ENCODE measurements around the gene GALK1. TPM values are rescaled to one million over a fixed set of nuclear protein-coding genes. Genes with fewer than 3 reads are reported as not detected.
A peak's percentile ranks its signal among the peaks of the same experiment; 100 is the strongest.

Gene GALK1
- total and polyA plus RNA-seq, 2 of the 13 experiments (the other 11 are each of a cell fraction or from before 2014, with no cell fraction given): 59.9 to 93.6 TPM

DNA sequence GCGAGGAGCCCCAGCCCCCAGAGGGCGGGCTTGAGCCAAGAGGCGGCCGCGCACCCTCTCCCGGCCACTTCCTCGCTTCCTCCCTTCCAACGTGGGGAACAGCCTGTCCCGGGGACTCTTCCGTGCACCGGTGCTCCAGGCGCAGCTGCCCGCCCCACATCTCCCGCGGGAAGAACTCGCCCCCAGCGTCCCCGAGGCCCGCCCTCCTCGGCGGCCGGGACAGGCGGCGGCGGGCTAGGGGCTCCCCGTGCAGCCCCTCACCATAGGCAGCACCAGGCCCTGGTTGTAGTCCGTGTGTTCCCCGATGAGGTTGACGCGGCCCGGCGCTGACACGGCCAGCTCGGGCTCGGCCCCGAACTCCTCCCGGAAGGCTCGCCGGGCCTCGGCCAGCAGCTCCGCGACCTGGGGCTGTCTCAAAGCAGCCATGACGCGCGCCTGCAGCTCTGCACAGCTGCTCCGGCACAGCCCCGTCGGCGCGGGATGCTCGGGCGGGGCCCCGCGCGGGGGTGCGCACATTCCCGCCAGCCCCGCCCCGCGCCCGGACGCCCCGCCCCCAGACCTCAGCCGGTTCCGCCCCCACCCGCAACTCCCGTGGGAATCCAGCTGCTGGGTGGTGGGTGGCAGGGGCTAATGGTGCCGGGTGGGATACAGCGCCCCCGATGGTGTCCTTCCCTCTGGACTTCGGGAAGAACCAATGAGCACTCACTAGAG, at the start of gene GALK1 (continued):
- TF ChIP-seq, protein P1, sequence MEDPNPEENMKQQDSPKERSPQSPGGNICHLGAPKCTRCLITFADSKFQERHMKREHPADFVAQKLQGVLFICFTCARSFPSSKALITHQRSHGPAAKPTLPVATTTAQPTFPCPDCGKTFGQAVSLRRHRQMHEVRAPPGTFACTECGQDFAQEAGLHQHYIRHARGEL (CRISPR knock-in tag; IDR thresholded peaks at IDR 0.05): no peak
- TF ChIP-seq, protein P2, sequence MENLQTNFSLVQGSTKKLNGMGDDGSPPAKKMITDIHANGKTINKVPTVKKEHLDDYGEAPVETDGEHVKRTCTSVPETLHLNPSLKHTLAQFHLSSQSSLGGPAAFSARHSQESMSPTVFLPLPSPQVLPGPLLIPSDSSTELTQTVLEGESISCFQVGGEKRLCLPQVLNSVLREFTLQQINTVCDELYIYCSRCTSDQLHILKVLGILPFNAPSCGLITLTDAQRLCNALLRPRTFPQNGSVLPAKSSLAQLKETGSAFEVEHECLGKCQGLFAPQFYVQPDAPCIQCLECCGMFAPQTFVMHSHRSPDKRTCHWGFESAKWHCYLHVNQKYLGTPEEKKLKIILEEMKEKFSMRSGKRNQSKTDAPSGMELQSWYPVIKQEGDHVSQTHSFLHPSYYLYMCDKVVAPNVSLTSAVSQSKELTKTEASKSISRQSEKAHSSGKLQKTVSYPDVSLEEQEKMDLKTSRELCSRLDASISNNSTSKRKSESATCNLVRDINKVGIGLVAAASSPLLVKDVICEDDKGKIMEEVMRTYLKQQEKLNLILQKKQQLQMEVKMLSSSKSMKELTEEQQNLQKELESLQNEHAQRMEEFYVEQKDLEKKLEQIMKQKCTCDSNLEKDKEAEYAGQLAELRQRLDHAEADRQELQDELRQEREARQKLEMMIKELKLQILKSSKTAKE (CRISPR knock-in tag; IDR thresholded peaks at IDR 0.05; ENCODE audit: borderline replicate concordance): no peak
- peak; percentile 87 for TF ChIP-seq RBFOX2 (IDR thresholded peaks at IDR 0.05; ENCODE audit: low read depth, low read length)
- TF ChIP-seq, protein P3, sequence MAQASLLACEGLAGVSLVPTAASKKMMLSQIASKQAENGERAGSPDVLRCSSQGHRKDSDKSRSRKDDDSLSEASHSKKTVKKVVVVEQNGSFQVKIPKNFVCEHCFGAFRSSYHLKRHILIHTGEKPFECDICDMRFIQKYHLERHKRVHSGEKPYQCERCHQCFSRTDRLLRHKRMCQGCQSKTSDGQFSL (CRISPR knock-in tag; IDR thresholded peaks at IDR 0.05): peak; percentile 35; the same call in 1 of the 2 replicates
- no peak for TF ChIP-seq ZNF350 (CRISPR knock-in tag; IDR thresholded peaks at IDR 0.05; ENCODE audit: borderline replicate concordance, low read depth)
- peak; percentile 24; the same call in 1 of the 2 replicates for TF ChIP-seq MAF1 (CRISPR knock-in tag; IDR thresholded peaks at IDR 0.05; ENCODE audit: borderline replicate concordance)
- TF ChIP-seq GABPB1 (CRISPR knock-in tag; IDR thresholded peaks at IDR 0.05): peak; percentile 60; the same call in 1 of the 2 replicates
- peak; percentile 94 for TF ChIP-seq EEA1 (CRISPR knock-in tag; IDR thresholded peaks at IDR 0.05; ENCODE audit: borderline replicate concordance)
- no peak for TF ChIP-seq PAWR (CRISPR knock-in tag; IDR thresholded peaks at IDR 0.05; ENCODE audit: borderline replicate concordance)
- peak; percentile 48; the same call in 1 of the 2 replicates for TF ChIP-seq ADNP (CRISPR knock-in tag; IDR thresholded peaks at IDR 0.05)
- TF ChIP-seq, protein P4, sequence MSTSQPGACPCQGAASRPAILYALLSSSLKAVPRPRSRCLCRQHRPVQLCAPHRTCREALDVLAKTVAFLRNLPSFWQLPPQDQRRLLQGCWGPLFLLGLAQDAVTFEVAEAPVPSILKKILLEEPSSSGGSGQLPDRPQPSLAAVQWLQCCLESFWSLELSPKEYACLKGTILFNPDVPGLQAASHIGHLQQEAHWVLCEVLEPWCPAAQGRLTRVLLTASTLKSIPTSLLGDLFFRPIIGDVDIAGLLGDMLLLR (CRISPR knock-in tag; IDR thresholded peaks at IDR 0.05): peak; percentile 7; the same call in 1 of the 2 replicates
- 0 out of 2 replicates have a peak, but pooled peaks have one; percentile 4 for TF ChIP-seq NCOR1 (IDR thresholded peaks at IDR 0.05; ENCODE audit: borderline replicate concordance, low read length)
- peak; percentile 65 for TF ChIP-seq HNRNPK (IDR thresholded peaks at IDR 0.05; ENCODE audit: low read depth, low read length, poor library complexity, severe bottlenecking)
- TF ChIP-seq, protein P5, sequence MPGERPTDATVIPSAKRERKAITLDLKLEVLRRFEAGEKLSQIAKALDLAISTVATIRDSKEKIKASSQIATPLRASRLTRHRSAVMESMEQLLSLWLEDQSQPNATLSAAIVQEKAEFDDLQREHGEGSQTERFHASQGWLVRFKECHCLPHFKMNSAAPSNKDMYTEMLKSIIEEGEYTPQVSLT (CRISPR knock-in tag; IDR thresholded peaks at IDR 0.05; ENCODE audit: borderline replicate concordance, low read depth): no peak
- TF ChIP-seq MEIS2 (CRISPR knock-in tag; IDR thresholded peaks at IDR 0.05): peak; percentile 30; the same call in 1 of the 2 replicates
- TF ChIP-seq CBX5 (CRISPR knock-in tag; IDR thresholded peaks at IDR 0.05; ENCODE audit: borderline replicate concordance): 0 out of 2 replicates have a peak, but pooled peaks have one; percentile 6
- 0 out of 2 replicates have a peak, but pooled peaks have one; percentile 19 for TF ChIP-seq TBX2 (CRISPR knock-in tag; IDR thresholded peaks at IDR 0.05; ENCODE audit: borderline replicate concordance)
- TF ChIP-seq EZH2 (conservative IDR thresholded peaks at IDR 0.05; ENCODE audit: low read depth, low read length): no peak
- no peak for TF ChIP-seq NFE2 (CRISPR knock-in tag; IDR thresholded peaks at IDR 0.05)
- TF ChIP-seq, protein P6, sequence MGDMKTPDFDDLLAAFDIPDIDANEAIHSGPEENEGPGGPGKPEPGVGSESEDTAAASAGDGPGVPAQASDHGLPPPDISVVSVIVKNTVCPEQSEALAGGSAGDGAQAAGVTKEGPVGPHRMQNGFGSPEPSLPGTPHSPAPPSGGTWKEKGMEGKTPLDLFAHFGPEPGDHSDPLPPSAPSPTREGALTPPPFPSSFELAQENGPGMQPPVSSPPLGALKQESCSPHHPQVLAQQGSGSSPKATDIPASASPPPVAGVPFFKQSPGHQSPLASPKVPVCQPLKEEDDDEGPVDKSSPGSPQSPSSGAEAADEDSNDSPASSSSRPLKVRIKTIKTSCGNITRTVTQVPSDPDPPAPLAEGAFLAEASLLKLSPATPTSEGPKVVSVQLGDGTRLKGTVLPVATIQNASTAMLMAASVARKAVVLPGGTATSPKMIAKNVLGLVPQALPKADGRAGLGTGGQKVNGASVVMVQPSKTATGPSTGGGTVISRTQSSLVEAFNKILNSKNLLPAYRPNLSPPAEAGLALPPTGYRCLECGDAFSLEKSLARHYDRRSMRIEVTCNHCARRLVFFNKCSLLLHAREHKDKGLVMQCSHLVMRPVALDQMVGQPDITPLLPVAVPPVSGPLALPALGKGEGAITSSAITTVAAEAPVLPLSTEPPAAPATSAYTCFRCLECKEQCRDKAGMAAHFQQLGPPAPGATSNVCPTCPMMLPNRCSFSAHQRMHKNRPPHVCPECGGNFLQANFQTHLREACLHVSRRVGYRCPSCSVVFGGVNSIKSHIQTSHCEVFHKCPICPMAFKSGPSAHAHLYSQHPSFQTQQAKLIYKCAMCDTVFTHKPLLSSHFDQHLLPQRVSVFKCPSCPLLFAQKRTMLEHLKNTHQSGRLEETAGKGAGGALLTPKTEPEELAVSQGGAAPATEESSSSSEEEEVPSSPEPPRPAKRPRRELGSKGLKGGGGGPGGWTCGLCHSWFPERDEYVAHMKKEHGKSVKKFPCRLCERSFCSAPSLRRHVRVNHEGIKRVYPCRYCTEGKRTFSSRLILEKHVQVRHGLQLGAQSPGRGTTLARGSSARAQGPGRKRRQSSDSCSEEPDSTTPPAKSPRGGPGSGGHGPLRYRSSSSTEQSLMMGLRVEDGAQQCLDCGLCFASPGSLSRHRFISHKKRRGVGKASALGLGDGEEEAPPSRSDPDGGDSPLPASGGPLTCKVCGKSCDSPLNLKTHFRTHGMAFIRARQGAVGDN (CRISPR knock-in tag; IDR thresholded peaks at IDR 0.05): peak; percentile 77

Data from HepG2 (cell line).